ENCODE data around the gene PPP2R5C.
"Not testable (repeated sequence)": the region's sequence is repeated elsewhere in the genome, so short reads cannot be mapped to it uniquely, and the experiment has no call there.

DNA sequence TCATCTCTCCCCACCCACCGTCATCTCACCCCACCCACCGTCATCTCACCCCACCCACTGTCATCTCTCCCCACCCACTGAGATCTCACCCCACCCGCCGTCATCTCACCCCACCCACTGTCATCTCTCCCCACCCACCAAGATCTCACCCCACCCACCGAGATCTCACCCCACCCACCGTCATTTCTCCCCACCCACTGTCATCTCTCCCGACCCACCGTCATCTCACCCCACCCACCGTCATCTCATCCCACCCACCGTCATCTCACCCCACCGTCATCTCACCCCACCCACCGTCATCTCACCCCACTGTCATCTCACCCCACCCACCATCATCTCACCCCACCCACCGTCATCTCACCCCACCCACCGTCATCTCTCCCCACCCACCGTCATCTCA is 49.2 kb upstream of the PPP2R5C start:
- TF ChIP-seq, protein P1, sequence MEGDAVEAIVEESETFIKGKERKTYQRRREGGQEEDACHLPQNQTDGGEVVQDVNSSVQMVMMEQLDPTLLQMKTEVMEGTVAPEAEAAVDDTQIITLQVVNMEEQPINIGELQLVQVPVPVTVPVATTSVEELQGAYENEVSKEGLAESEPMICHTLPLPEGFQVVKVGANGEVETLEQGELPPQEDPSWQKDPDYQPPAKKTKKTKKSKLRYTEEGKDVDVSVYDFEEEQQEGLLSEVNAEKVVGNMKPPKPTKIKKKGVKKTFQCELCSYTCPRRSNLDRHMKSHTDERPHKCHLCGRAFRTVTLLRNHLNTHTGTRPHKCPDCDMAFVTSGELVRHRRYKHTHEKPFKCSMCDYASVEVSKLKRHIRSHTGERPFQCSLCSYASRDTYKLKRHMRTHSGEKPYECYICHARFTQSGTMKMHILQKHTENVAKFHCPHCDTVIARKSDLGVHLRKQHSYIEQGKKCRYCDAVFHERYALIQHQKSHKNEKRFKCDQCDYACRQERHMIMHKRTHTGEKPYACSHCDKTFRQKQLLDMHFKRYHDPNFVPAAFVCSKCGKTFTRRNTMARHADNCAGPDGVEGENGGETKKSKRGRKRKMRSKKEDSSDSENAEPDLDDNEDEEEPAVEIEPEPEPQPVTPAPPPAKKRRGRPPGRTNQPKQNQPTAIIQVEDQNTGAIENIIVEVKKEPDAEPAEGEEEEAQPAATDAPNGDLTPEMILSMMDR (IDR thresholded peaks at IDR 0.05), result not testable (repeated sequence)
- TF ChIP-seq POLR2A (IDR thresholded peaks at IDR 0.05), result not testable (repeated sequence)

All from uterus (tissue), 2 donors.